GM23248 (cell line): ENCODE data around the gene PRSS8.

ENCODE experiments used
- EZH2 ChIP-seq: fragments of 200-600 bp; sonication (generic); IDR thresholded peaks from 2 replicates; pipeline ENCODE4 v1.6.1; 2018; ENCODE audit warnings: antibody characterized with exemption, mild to moderate bottlenecking; ENCODE audit not compliant: insufficient read depth, poor library complexity, severe bottlenecking
- EZH2phosphoT487 ChIP-seq: fragments of 200-600 bp; sonication (generic); IDR thresholded peaks from 2 replicates; pipeline ENCODE4 v1.6.1; 2018; ENCODE audit warnings: antibody characterized with exemption, moderate library complexity, mild to moderate bottlenecking, low read depth; ENCODE audit not compliant: insufficient read depth

DNA sequence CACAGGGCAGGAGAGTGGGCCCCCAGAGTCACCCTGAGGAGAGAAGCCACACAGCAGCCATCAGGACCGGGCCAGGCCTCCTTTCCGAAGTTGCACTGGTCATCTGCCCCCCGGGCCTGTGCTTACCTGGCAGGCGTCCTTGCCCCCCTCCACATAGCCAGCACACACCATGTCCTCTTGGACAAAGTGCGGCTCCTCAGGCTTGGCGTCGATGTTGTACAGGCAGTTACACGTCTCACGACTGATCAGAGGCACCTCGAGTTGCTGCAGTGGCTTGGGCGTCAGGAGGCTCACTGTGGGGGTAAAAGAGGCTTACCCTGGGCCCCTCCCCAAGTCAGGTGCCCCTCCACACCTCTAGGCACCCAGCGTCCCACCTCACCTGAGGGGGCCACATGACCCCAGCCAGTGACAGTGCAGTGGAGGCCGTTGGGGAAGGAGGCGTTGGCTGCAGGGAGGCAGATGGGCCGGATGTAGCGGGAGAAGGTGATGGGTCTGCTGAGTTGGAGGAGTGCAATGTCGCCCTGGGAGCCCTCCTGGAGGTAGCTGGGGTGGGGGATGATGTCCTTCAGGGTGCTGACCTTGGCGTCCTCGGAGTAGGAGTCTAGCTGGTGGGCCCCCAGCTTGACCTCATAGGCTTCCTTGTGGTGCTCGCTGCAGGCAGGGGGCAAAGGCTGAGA, 3.1 kb downstream of the PRSS8 start:
- TF ChIP-seq EZH2 (no peak), EZH2phosphoT487 (no peak)
